Heart left ventricle (tissue), 13 donors: ENCODE results near the gene KCNMA1.

Experiments
- POLR2A ChIP-seq, 2 donors: fragments of 450-650 bp; IDR thresholded peaks; one replicate each; pipeline ENCODE4 v1.6.1; 2017; ENCODE audit warnings: antibody characterized with exemption in 2 of 2, mild to moderate bottlenecking in 2 of 2, moderate library complexity in 2 of 2
- TF ChIP-seq, protein P1 (sequence below), 12 donors: fragments of 200-600 bp; sonication (generic) in 4 of 12; IDR thresholded peaks; one replicate each; pipeline versions ENCODE4 v1.5.0 to v1.8.0; 2018 to 2022; ENCODE audit warnings: antibody characterized with exemption in 12 of 12, mild to moderate bottlenecking in 5 of 12
- donor health status: ischemic (EF 13 %, LVEDD 7.1; RV severe dilation, severe dysfunction).
- donor health status: DM: no; HTN: yes; CAD: no.
- donor health status: DM: no; HTN: no; CAD: no.
- donor health status: ischemic (EF 25% LVEDD 6.9; RV normal size, moderate dysfunction).
- donor health status: ischemic (EF 25% LVEDD 5.7; RV mildly dilated, moderate dysfunction).
- donor health status: ischemic (EF 35%, LVEDD 5.7; RV mildly dilated, moderate dysfunction).
- donor health status: nonischemic (EF 11% LVEDD 7.7; RV severe dilation, severe dysfunction).
- donor health status: DM: yes; HTN: yes; CAD: no.
- donor health status: PGD.
- donor health status: ischemic (EF 29% LVEDD 5.4; RV normal size, mild dysfunction).
- donor health status: nonischemic (EF 23%, LVEDD 6.1; RV moderate dilation, normal function).

DNA sequence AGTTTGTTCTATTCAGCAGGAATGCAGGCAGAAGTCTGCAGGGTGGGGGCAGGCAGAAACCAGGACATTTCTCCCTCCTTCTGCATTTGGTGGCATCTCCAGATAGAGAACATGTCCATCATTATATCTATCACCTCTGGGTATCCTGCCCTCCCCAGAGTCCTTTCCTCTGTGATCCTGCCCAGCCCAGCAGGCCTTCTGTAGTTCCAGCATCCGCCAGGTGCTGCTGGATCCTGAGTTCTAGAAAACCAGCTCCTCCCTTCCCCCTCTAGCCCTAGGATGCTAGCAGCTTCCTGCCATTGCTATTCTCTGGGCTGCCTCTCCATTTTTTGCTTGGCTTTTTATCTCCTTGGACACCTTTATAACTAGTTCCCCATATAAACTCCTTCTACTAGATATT, 180.3 kb downstream of the KCNMA1 start:
- TF ChIP-seq, protein P1, sequence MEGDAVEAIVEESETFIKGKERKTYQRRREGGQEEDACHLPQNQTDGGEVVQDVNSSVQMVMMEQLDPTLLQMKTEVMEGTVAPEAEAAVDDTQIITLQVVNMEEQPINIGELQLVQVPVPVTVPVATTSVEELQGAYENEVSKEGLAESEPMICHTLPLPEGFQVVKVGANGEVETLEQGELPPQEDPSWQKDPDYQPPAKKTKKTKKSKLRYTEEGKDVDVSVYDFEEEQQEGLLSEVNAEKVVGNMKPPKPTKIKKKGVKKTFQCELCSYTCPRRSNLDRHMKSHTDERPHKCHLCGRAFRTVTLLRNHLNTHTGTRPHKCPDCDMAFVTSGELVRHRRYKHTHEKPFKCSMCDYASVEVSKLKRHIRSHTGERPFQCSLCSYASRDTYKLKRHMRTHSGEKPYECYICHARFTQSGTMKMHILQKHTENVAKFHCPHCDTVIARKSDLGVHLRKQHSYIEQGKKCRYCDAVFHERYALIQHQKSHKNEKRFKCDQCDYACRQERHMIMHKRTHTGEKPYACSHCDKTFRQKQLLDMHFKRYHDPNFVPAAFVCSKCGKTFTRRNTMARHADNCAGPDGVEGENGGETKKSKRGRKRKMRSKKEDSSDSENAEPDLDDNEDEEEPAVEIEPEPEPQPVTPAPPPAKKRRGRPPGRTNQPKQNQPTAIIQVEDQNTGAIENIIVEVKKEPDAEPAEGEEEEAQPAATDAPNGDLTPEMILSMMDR (IDR thresholded peaks at IDR 0.05), result no peak
- TF ChIP-seq POLR2A (IDR thresholded peaks at IDR 0.05), result no peak
